Measurements from ENCODE around the gene MAZ.
"Not testable (repeated sequence)": the region's sequence is repeated elsewhere in the genome, so short reads cannot be mapped to it uniquely, and the experiment has no call there.

- TF ChIP-seq CTCF (IDR thresholded peaks at IDR 0.05; ENCODE audit: insufficient read depth, low read length, poor library complexity, severe bottlenecking); EZH2phosphoT487 (conservative IDR thresholded peaks at IDR 0.05; ENCODE audit: low read length): not testable (repeated sequence)
Measured at GRCh38 chr16:29833219-29833618, 26.9 kb downstream of the MAZ start.

Data from SU-DHL-6 (cell line).